Stimulated activated CD4-positive, alpha-beta T cell treated with anti-CD3 and anti-CD28 coated beads, TNF-alpha, amount 100 ng/mL, for 48 hours (primary cell): ENCODE results near the gene RTN1.

Experiments used
- DNase-seq, 3 donors: peaks; one replicate each; pipeline ENCODE4 v3.0.0-alpha.2; 2020; ENCODE audit warnings: low read depth in 3 of 3

RTN1 gene

GRCh38 chr14:59850458-59850857, 20.1 kb downstream of the RTN1 start:
- no peak for DNase-seq

DNA sequence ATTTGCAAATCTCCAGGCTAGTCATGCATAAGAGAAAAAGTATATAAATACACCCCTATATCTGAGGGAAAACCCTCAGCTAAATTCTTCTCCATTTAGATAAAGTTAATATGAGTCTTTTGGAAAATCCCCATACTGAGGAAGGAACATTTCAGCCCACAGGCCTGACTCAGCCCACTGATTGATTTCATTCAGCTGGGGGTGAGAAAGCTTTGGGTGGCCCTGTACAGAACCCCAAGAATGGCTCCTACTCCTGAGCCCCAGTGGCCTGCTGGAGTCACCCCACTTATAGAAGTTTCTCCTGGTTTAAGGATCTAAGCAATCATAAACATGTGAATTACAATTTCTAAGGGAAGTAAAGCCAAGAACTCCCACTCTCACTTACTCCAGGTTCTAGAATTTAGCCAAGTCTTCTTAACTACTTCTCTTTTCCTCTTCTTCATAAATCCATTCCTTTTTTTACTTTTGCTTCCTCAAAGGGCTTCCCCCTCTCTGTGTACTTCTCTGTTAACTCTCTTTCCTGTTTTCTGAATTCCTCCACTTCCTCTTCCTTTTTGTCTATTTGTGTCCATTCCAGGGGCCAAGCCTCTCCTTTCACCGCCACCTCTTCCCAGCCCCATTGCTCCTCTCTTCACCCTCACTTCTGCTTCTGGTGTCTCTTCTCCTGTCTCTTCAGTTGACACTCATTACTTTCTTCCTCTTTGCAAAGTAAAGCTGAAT, 21.0 kb downstream of the RTN1 start:
- no peak for DNase-seq

GRCh38 chr14:59848671-59849070, 21.9 kb downstream of the RTN1 start:
- DNase-seq = no peak

DNA sequence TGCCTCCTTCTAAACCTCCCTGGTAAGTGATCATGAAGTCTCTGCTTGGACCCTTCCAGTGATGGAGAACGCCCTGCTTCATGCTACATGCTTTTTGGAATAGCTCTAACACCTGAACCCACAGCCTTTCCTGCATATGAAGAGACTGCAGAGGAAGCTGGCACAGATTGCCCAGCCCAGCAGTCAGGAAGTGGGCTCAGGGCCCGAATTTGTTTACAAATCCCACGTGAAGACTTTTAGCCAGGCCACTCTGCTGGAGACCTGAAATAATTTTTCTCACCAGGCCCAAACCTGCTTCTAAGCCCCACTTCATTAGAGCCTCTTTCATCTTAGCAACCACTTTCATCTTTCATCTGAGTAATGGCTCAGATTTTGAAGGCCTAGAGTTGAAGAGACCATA, 22.9 kb downstream of the RTN1 start:
- no peak for DNase-seq

DNA sequence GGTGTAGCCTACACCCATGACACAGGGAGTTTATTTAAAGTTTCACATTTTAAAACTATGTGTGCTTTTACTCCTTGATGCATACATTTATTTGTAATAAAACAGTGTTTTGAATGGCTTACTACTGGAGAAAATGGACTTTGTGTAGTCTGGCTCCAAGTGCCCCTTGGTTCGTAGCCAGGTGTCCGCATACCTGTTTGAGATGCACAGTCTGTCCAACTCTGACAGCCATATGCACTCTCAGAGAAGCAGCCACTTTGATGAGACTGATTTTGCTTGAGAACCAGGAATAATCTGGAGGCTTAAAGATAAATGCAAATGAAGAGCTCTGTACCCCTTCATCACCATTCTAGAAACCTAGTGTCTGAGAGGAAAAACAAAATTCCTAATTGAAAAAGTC, 24.0 kb downstream of the RTN1 start:
- DNase-seq = no peak

DNA sequence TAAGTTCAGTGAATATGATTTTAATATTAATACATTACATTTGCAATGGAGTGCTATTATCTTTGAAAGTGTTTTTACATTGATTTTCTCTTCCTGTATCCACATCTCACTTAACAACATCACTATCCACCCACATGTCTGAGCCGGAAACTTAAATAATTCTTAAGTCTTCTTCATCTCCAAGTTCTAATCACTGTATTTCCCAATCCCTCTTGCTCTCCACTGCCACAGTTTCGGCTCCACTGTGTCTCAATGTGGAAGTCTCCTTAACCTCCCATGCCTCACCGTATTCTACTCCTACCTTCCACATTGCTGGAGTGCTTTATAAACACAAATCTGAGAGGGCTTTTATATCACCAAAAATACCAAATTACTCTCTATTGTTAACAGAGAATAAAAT, 25.3 kb downstream of the RTN1 start:
- no peak for DNase-seq

DNA sequence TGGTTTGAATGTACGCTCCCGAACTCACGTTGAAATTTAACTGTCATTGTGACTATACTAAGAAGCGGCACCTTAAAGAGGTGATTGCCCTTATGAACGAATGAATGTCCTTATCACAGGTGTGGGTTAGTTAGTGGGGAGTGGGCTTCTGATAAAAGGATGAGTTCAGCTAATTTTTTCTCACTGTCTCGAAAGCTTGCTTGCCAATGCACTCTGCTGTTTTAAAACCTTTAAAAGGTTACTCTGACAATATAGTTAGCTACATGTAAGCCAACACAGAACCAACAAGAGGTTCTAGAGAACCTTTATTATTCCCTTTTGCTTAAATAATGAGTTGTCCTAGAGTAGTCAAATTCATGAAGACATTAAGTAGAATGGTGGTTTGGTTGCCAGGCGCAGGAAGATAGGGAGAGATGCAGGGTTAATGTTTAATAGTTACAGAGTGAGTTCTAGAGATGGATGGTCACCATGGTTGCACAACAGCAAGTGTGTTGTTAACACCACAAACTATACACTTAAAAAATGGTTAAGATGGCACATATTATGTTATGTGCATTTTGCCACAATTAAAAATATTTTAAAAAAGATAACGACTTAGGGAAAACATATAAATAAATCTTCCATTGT, 26.3 kb downstream of the RTN1 start:
- no peak for DNase-seq

- no peak for DNase-seq
Observed at GRCh38 chr14:59836116-59836515, 34.5 kb downstream of the RTN1 start.

DNA sequence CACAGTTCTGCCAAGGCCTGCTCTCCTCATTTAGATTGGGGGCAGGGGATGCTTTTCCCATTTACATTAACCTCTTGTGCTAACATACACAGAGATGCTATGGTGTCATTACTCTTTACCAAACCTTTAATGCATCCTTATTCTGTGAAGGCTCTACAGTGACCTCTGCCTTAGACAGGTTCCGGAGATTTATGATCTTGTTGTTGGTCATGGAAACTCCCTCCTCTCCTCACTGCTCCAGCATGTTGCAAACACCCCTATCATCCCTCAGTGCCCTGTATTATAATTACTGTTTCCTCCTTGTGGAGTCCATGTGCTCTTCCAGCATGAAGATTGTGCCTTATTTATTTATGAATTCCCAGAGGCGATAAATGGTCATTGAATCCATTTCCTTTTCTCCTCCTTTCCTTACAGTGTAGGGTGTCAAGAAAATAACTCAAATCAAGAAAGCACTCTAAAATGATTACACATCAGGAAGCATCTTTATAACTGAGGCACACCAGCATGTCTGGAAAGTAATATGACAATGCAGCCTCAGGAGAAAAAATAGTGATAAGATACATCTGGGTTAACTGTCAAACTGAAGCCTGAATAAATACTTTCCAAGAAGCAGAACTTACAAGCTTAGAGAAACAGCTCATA, 37.8 kb downstream of the RTN1 start:
- no peak for DNase-seq

GRCh38 chr14:59831121-59831730, 39.4 kb downstream of the RTN1 start:
- no peak for DNase-seq

GRCh38 chr14:59830338-59830734, 40.2 kb downstream of the RTN1 start:
- no peak for DNase-seq

GRCh38 chr14:59829469-59830337, 40.9 kb downstream of the RTN1 start:
- no peak for DNase-seq

DNA sequence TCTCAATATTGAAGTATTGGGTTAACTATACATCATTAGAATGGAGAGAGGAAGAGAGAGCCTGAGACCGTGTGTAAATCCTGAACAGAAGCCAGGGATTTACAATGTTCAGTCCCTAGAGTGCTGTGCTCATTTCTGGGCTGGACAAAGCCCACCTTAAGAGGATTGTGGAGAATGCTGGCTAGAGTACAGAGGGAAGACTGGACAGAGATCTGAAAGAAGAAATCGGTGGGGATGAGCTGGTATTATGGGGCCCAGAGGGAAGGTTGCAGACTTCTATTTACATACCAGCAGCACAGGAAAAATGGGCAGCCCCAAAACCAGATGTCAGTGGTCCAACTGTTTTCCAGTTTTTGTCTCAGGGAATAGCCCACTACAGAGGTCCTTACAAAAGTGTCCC, 42.3 kb downstream of the RTN1 start:
- DNase-seq = no peak

- no peak for DNase-seq
Observed at GRCh38 chr14:59827401-59827800, 43.2 kb downstream of the RTN1 start.

DNA sequence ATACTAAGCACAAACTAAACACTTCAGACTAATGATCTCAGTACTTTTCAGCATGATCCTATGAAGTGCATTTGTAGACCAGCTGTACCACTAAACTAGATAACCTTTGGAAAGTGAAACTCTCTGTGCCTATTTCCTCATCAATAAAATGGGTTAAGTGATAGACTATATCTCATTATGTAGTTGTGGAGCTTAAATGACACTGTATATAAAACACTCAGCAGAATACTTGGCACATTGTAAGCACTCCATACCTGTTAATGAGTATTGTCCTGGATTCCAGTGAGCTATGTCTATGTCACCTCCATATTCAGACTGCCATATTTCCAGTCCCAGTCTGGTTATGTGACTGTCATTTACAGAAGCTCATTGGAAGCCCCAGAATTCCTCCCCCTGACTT, 44.4 kb downstream of the RTN1 start:
- no peak for DNase-seq

GRCh38 chr14:59823179-59823578, 47.4 kb downstream of the RTN1 start:
- no peak for DNase-seq

GRCh38 chr14:59819446-59820088, 51.0 kb downstream of the RTN1 start:
- DNase-seq = no peak

DNA sequence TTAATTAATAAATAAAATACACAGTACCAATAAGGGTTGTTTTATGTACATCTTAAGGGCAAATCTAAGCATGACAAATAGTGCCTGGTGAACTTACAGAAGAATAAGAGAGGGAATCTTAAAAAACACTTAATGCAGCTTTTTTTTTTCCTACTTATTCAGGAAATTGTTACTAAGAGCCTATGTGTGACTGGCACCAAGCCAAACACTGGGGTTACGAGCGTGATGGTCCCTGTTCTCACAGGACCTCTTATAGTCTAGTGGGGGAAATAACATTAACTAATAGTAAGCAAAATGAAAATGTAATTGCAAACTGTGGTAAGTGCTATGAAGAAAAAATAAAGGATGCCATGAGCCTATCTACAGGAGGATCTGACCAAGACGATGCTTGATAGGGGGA, 53.6 kb downstream of the RTN1 start:
- DNase-seq = no peak

DNA sequence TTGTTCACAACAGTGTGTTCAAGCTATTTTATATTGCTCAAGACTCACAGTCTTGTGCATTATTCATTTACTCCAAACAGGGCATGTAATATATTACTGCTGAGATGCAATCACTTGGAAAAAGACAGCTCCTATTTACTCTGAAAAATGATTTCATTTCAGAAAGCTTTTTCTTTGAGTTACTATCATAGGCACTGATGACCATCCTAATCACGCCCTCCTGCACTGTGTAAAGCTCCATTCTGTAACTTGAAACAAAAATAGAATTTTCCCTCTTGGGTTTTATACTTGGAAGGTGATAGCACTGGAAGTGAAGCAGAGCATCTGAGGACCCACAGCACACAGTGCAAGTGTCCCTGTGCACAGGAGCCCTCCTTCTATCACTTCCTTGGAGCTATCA, 55.6 kb downstream of the RTN1 start:
- DNase-seq = no peak

DNA sequence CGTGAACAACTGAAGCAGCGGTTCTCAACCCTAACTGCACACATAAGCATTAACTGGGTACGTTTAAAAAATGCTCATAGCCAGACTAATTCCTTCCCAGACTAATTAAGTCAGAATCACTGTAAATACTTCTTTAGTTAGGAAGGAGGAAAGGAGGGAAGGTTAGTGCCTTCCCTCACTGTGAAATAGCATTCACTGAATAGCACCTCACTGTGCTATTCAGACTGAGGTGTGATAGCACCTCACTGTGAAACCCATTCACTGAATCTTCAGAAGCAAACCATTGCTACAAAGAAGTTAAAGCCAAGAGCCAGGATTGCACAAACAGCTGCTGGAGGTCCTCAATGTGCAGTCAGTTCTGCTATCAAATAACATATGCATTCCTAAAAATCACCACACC, 58.8 kb downstream of the RTN1 start:
- no peak for DNase-seq

GRCh38 chr14:59811073-59811472, 59.5 kb downstream of the RTN1 start:
- no peak for DNase-seq
